GM18519 (cell line): ENCODE data around the gene ATP5F1C.
"Not testable (repeated sequence)": the region's sequence is repeated elsewhere in the genome, so short reads cannot be mapped to it uniquely, and the experiment has no call there.

Source experiments
- ATAC-seq: cut with Tn5 transposase; IDR thresholded peaks from one replicate; pipeline ENCODE4 v1.9.1; 2021; ENCODE audit warnings: mild to moderate bottlenecking, moderate library complexity; ENCODE audit not compliant: unreplicated experiment, low FRiP score

ATP5F1C gene

GRCh38 chr10:7787857-7788638 lies at the start of gene ATP5F1C, which contains the start of gene KIN:
TSS of gene ATP5F1C (plus strand) at chr10:7788177. CDS start at chr10:7788208, 31 bp downstream.
TSS of gene KIN (minus strand) at chr10:7787993. CDS start at chr10:7787933, 60 bp downstream.
- ATAC-seq: peak; percentile 92

GRCh38 chr10:7738536-7739407 lies 49.2 kb upstream of the ATP5F1C start:
- no peak for ATAC-seq

GRCh38 chr10:7744307-7744706 lies 43.7 kb upstream of the ATP5F1C start:
- no peak for ATAC-seq

GRCh38 chr10:7748637-7749036 lies 39.3 kb upstream of the ATP5F1C start:
- ATAC-seq: not testable (repeated sequence)

GRCh38 chr10:7750222-7750621 lies 37.8 kb upstream of the ATP5F1C start:
- ATAC-seq: no peak

GRCh38 chr10:7752251-7752650 lies 35.7 kb upstream of the ATP5F1C start:
- no peak for ATAC-seq

GRCh38 chr10:7755103-7755502 lies 32.9 kb upstream of the ATP5F1C start:
- no peak for ATAC-seq

- ATAC-seq: no peak
Observed at GRCh38 chr10:7756360-7756992, 31.5 kb upstream of the ATP5F1C start.

GRCh38 chr10:7763929-7764328 lies 24.0 kb upstream of the ATP5F1C start:
- ATAC-seq: no peak

- no peak for ATAC-seq
Observed at GRCh38 chr10:7766241-7766640, 21.7 kb upstream of the ATP5F1C start.

GRCh38 chr10:7767209-7767608 lies 20.8 kb upstream of the ATP5F1C start:
- no peak for ATAC-seq

- no peak for ATAC-seq
Observed at GRCh38 chr10:7768417-7768816, 19.6 kb upstream of the ATP5F1C start.

- ATAC-seq: no peak
Observed at GRCh38 chr10:7773845-7774801, 13.9 kb upstream of the ATP5F1C start.

- ATAC-seq: no peak
Observed at GRCh38 chr10:7776777-7777176, 11.2 kb upstream of the ATP5F1C start.

GRCh38 chr10:7782194-7782593 lies 5.8 kb upstream of the ATP5F1C start:
- ATAC-seq: not testable (repeated sequence)

GRCh38 chr10:7786430-7786829 lies 1.5 kb upstream of the ATP5F1C start:
- ATAC-seq: no peak

GRCh38 chr10:7787150-7787856 lies 674 bp upstream of the ATP5F1C start:
- no peak for ATAC-seq

- ATAC-seq: no peak
Observed at GRCh38 chr10:7788639-7789286, 786 bp downstream of the ATP5F1C start.

GRCh38 chr10:7789390-7789789 lies 1.4 kb downstream of the ATP5F1C start:
- no peak for ATAC-seq
